Panc1 (cell line): ENCODE measurements around the gene AATK.

Experiments
- CTCF ChIP-seq: fragments of 450-650 bp; IDR thresholded peaks from 2 replicates; pipeline ENCODE4 v1.5.1; 2017; ENCODE audit warnings: mild to moderate bottlenecking
- POLR2AphosphoS5 ChIP-seq: IDR thresholded peaks from 2 replicates; pipeline ENCODE4 v1.6.1; 2012; ENCODE audit warnings: mild to moderate bottlenecking, low read depth, low read length, moderate library complexity
- SIN3A ChIP-seq: IDR thresholded peaks from 2 replicates; pipeline ENCODE4 v1.6.1; 2012; ENCODE audit warnings: low read depth, mild to moderate bottlenecking, low read length, moderate library complexity, borderline replicate concordance; ENCODE audit not compliant: insufficient read depth
- TF ChIP-seq, protein P1 (sequence below), 2 experiments: IDR thresholded peaks; 2 replicates each; pipeline ENCODE4 v1.6.1; 2011 to 2012; ENCODE audit warnings: low read depth in 2 of 2, control low read depth in 1 of 2, low read length in 1 of 2, mild to moderate bottlenecking in 1 of 2, moderate library complexity in 1 of 2; ENCODE audit not compliant: insufficient read depth in 1 of 2

DNA sequence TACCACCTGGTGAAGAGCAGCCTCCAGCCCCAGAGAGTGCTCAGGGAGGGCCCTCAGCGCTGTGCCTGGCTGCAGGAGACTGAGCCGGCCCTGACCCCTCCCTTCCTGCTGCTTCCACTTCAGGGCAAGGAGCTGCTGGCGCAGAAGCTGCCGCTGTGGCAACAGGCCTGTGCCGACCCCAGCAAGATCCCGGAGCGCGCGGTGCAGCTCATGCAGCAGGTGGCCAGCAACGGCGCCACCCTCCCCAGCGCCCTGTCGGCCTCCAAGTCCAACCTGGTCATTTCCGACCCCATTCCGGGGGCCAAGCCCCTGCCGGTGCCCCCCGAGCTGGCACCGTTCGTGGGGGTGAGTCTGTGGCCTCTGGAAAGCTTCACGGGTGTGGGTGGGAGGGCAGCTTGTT lies 62.6 kb downstream of the AATK start:
- TF ChIP-seq CTCF (no peak), SIN3A (no peak), POLR2AphosphoS5 (no peak)
- TF ChIP-seq, protein P1, sequence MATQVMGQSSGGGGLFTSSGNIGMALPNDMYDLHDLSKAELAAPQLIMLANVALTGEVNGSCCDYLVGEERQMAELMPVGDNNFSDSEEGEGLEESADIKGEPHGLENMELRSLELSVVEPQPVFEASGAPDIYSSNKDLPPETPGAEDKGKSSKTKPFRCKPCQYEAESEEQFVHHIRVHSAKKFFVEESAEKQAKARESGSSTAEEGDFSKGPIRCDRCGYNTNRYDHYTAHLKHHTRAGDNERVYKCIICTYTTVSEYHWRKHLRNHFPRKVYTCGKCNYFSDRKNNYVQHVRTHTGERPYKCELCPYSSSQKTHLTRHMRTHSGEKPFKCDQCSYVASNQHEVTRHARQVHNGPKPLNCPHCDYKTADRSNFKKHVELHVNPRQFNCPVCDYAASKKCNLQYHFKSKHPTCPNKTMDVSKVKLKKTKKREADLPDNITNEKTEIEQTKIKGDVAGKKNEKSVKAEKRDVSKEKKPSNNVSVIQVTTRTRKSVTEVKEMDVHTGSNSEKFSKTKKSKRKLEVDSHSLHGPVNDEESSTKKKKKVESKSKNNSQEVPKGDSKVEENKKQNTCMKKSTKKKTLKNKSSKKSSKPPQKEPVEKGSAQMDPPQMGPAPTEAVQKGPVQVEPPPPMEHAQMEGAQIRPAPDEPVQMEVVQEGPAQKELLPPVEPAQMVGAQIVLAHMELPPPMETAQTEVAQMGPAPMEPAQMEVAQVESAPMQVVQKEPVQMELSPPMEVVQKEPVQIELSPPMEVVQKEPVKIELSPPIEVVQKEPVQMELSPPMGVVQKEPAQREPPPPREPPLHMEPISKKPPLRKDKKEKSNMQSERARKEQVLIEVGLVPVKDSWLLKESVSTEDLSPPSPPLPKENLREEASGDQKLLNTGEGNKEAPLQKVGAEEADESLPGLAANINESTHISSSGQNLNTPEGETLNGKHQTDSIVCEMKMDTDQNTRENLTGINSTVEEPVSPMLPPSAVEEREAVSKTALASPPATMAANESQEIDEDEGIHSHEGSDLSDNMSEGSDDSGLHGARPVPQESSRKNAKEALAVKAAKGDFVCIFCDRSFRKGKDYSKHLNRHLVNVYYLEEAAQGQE (IDR thresholded peaks at IDR 0.05; ENCODE audit: insufficient read depth in 1 of 2, low read depth in 2 of 2, low read length in 1 of 2): no peak
